ENCODE measurements around the gene APOL3. TPM values are rescaled to one million over a fixed set of nuclear protein-coding genes. Genes with fewer than 3 reads are reported as not detected.
A peak's percentile ranks its signal among the peaks of the same experiment; 100 is the strongest.

The APOL3 gene
- total and polyA plus RNA-seq, 2 of the 13 experiments (the other 11 are each of a cell fraction or from before 2014, with no cell fraction given), result 3.8 to 5.4 TPM

DNA sequence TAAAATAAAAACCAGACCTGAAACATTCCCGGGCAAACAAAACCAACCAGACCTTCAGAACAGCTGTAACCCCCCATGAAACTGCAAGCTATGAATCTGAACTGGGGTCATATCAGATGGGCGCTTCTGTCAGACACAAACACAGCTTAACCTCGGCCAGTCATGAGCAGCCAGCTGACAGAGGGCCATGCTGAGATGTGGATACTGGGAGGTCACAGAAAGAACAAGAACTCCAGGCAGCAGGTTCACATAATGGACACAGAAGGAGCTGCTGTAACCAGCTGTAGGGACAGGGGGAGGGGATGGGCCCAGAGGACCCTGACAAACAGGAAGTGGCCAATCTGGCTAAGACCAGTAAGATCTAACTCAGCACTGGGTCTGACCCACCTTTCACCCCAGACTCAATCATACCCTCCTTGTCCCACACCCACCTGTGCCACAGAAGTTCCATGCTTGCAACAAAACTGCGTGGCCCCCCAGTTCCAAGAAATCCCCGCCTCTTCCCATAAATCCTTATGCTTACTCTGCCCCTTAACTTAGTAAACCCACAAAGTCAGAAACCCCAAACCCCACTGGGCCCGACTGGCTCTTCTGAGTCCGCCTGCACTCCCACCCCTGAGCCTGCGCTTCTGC, 37.1 kb upstream of the APOL3 start:
- intact Hi-C loops (cut with micrococcal nuclease; ENCODE audit: unreplicated experiment) (no loop called here), in situ Hi-C loops (cut with HindIII; ENCODE audit: extremely low pct_ligation_motif_present, low pct_unique_long_range_greater_than_20kb) (loop anchor here (5.0 kb wide), 1 partner anchor 90 kb away; no protein-coding TSS in a partner anchor)
- peaks cover 32% of the 10 kb centered on the region for H3K4me1 ChIP-seq (ENCODE audit: insufficient read depth, low read length)
- CTCF ChIA-PET (ENCODE audit: low intra/inter-chr PET ratio, low total read pairs), result no interaction called here
- H3K36me3 ChIP-seq (replicated peaks in 1 of 2; ENCODE audit: control insufficient read depth in 1 of 2, insufficient read depth in 2 of 2, low read length in 2 of 2), result no peaks in the 10 kb centered on the region
- H4K20me1 ChIP-seq (ENCODE audit: insufficient read depth, low read length), result no peaks in the 10 kb centered on the region
- no peak overlapping the region for H3K9ac ChIP-seq (ENCODE audit: insufficient read depth, low read depth, low read length)
- TF ChIP-seq MLLT10 (CRISPR knock-in tag; IDR thresholded peaks at IDR 0.05) (no peak), ZNF331 (CRISPR knock-in tag; IDR thresholded peaks at IDR 0.05) (no peak)
- TF ChIP-seq, protein P1, sequence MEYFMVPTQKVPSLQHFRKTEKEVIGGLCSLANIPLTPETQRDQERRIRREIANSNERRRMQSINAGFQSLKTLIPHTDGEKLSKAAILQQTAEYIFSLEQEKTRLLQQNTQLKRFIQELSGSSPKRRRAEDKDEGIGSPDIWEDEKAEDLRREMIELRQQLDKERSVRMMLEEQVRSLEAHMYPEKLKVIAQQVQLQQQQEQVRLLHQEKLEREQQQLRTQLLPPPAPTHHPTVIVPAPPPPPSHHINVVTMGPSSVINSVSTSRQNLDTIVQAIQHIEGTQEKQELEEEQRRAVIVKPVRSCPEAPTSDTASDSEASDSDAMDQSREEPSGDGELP (IDR thresholded peaks at IDR 0.05; ENCODE audit: borderline replicate concordance, low read depth), result 0 out of 2 replicates have a peak, but pooled peaks have one; percentile 49
- no peaks in the 10 kb centered on the region for H3K27me3 ChIP-seq (ENCODE audit: control insufficient read depth in 1 of 2, insufficient read depth in 2 of 2, low read length in 2 of 2)
- POLR2A ChIA-PET, result interaction anchor here (0.7 kb wide), 1 partner anchor 62 kb away, joined by 3 read pairs; no protein-coding TSS in a partner anchor
- H3K27ac ChIP-seq (ENCODE audit: extremely low read length, insufficient read depth, low read length), result no peak overlapping the region
- H2AFZ ChIP-seq (ENCODE audit: low read length), result no peak overlapping the region
- H3K4me3 ChIP-seq (replicated peaks in 1 of 3; ENCODE audit: insufficient read depth in 1 of 3, low read depth in 2 of 3, low read length in 3 of 3), result no peak overlapping the region
- ATAC-seq (no peak), FAIRE-seq (no peak), DNase-seq (ENCODE audit: low spot score) (no peak)
- H3K4me2 ChIP-seq (ENCODE audit: low read depth, low read length), result no peak overlapping the region
- H3K79me2 ChIP-seq (ENCODE audit: insufficient read depth, low read length), result no peaks in the 10 kb centered on the region
- H3K9me3 ChIP-seq (ENCODE audit: low read length), result no peaks in the 10 kb centered on the region
- 64% methylated on average over 8 of the region's 8 CpGs for WGBS (ENCODE audit: low lambda C conversion rate)
- no TSS peak for BruUV-seq (replicated peaks)

DNA sequence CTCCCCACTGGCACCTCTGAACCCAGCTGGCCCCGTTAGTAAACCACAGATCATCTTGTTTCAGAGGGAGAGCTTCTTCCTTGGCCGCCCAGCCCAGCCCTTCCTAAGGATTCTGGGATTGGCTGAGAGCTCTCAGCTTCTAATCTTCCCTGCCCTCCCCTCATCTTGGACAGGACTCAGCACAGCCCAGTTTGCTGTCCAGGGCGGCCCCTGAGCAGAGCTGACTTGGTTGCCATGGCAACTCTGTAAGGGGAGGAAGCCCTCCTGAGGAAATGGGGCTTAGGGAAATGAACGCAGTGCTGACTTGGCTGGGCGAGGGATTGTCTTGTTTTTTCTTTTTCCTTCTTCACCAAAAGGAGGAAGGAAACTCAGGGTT, 36.5 kb upstream of the APOL3 start:
- no peak for ATAC-seq
- TF ChIP-seq ZNF773 (CRISPR knock-in tag; IDR thresholded peaks at IDR 0.05; ENCODE audit: borderline replicate concordance) (no peak), ZNF224 (CRISPR knock-in tag; IDR thresholded peaks at IDR 0.05) (no peak), RFX3 (CRISPR knock-in tag; IDR thresholded peaks at IDR 0.05) (0 out of 2 replicates have a peak, but pooled peaks have one; percentile 35), HES4 (CRISPR knock-in tag; IDR thresholded peaks at IDR 0.05; ENCODE audit: borderline replicate concordance) (no peak)
- TF ChIP-seq, protein P2, sequence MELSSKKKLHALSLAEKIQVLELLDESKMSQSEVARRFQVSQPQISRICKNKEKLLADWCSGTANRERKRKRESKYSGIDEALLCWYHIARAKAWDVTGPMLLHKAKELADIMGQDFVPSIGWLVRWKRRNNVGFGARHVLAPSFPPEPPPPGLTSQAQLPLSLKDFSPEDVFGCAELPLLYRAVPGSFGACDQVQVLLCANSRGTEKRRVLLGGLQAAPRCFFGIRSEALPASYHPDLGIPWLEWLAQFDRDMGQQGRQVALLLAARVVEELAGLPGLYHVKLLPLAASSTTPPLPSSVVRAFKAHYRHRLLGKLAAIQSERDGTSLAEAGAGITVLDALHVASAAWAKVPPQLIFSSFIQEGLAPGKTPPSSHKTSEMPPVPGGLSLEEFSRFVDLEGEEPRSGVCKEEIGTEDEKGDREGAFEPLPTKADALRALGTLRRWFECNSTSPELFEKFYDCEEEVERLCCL (CRISPR knock-in tag; IDR thresholded peaks at IDR 0.05; ENCODE audit: borderline replicate concordance), result no peak
- TF ChIP-seq, protein P3, sequence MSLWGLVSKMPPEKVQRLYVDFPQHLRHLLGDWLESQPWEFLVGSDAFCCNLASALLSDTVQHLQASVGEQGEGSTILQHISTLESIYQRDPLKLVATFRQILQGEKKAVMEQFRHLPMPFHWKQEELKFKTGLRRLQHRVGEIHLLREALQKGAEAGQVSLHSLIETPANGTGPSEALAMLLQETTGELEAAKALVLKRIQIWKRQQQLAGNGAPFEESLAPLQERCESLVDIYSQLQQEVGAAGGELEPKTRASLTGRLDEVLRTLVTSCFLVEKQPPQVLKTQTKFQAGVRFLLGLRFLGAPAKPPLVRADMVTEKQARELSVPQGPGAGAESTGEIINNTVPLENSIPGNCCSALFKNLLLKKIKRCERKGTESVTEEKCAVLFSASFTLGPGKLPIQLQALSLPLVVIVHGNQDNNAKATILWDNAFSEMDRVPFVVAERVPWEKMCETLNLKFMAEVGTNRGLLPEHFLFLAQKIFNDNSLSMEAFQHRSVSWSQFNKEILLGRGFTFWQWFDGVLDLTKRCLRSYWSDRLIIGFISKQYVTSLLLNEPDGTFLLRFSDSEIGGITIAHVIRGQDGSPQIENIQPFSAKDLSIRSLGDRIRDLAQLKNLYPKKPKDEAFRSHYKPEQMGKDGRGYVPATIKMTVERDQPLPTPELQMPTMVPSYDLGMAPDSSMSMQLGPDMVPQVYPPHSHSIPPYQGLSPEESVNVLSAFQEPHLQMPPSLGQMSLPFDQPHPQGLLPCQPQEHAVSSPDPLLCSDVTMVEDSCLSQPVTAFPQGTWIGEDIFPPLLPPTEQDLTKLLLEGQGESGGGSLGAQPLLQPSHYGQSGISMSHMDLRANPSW (CRISPR knock-in tag; IDR thresholded peaks at IDR 0.05; ENCODE audit: borderline replicate concordance), result no peak
- TF ChIP-seq, protein P4, sequence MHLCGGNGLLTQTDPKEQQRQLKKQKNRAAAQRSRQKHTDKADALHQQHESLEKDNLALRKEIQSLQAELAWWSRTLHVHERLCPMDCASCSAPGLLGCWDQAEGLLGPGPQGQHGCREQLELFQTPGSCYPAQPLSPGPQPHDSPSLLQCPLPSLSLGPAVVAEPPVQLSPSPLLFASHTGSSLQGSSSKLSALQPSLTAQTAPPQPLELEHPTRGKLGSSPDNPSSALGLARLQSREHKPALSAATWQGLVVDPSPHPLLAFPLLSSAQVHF (CRISPR knock-in tag; IDR thresholded peaks at IDR 0.05), result no peak
- no peak for DNase-seq (ENCODE audit: low spot score)
- H3K4me3 ChIP-seq (replicated peaks in 1 of 3; ENCODE audit: insufficient read depth in 1 of 3, low read depth in 2 of 3, low read length in 3 of 3), result no peak overlapping the region
- peaks cover 30% of the 10 kb centered on the region for H3K4me1 ChIP-seq (ENCODE audit: insufficient read depth, low read length)
- no peak overlapping the region for H3K27ac ChIP-seq (ENCODE audit: extremely low read length, insufficient read depth, low read length)
- H3K36me3 ChIP-seq (replicated peaks in 1 of 2; ENCODE audit: control insufficient read depth in 1 of 2, insufficient read depth in 2 of 2, low read length in 2 of 2), result no peaks in the 10 kb centered on the region
- BruUV-seq (replicated peaks), result no TSS peak
- H3K4me2 ChIP-seq (ENCODE audit: low read depth, low read length), result no peak overlapping the region
- CTCF ChIA-PET (ENCODE audit: low intra/inter-chr PET ratio, low total read pairs), result no interaction called here
- no peak overlapping the region for H2AFZ ChIP-seq (ENCODE audit: low read length)
- in situ Hi-C loops (cut with HindIII; ENCODE audit: extremely low pct_ligation_motif_present, low pct_unique_long_range_greater_than_20kb), result loop anchor here (5.0 kb wide), 1 partner anchor 90 kb away; no protein-coding TSS in a partner anchor
- no peaks in the 10 kb centered on the region for H3K9me3 ChIP-seq (ENCODE audit: low read length)
- FAIRE-seq, result no peak
- no peaks in the 10 kb centered on the region for H3K27me3 ChIP-seq (ENCODE audit: control insufficient read depth in 1 of 2, insufficient read depth in 2 of 2, low read length in 2 of 2)
- H3K9ac ChIP-seq (ENCODE audit: insufficient read depth, low read depth, low read length), result no peak overlapping the region
- WGBS (ENCODE audit: low lambda C conversion rate), result 75% methylated on average over 3 of the region's 5 CpGs
- intact Hi-C loops (cut with micrococcal nuclease; ENCODE audit: unreplicated experiment), result no loop called here
- H3K79me2 ChIP-seq (ENCODE audit: insufficient read depth, low read length), result no peaks in the 10 kb centered on the region
- no peaks in the 10 kb centered on the region for H4K20me1 ChIP-seq (ENCODE audit: insufficient read depth, low read length)
- POLR2A ChIA-PET, result no interaction called here

Data from HepG2 (cell line).